IMR-90 (cell line): ENCODE measurements around the gene SHROOM3. TPM values are rescaled to one million over a fixed set of nuclear protein-coding genes. Genes with fewer than 3 reads are reported as not detected.

Experiments
- ATAC-seq: fragments of 200-7000 bp; cut with Tn5 transposase; 2 replicates; pipeline ENCODE4 v1.9.1; 2020; ENCODE audit warnings: low read depth, mild to moderate bottlenecking, moderate library complexity
- BruUV-seq: library from RNA; stranded (reverse); fragments of 400-500 nt; replicated peaks from 2 replicates; lab custom pipeline; 2021; lab: Mats Ljungman, UMichigan
- CTCF ChIA-PET: fragments of 300-600 bp; formaldehyde crosslinking; extraction: SDS; loops from one replicate; lab custom pipeline; 2021; ENCODE audit warnings: antibody characterized with exemption; lab: Yijun Ruan, JAX
- POLR2A ChIA-PET: fragments of 300-600 bp; sonication (Branson Sonifier 250); formaldehyde crosslinking; loops from one replicate; lab custom pipeline; 2022; ENCODE audit warnings: antibody characterized with exemption; ENCODE audit not compliant: unreplicated experiment; lab: Charles Lee
- DNase-seq: peaks from one replicate; pipeline ENCODE4 v3.0.0; 2013
- H2AFZ ChIP-seq: replicated peaks from 2 replicates; pipeline ENCODE3; 2013; ENCODE audit warnings: low read length, mild to moderate bottlenecking; ENCODE audit not compliant: poor library complexity
- H2AK5ac ChIP-seq: 2 replicates; pipeline ENCODE4 v1.6.1; 2013; ENCODE audit warnings: low read depth, low read length, inconsistent platforms
- H2AK9ac ChIP-seq: replicated peaks from 2 replicates; pipeline ENCODE3; 2013; ENCODE audit warnings: mild to moderate bottlenecking, low read depth, low read length, moderate library complexity; ENCODE audit not compliant: poor library complexity
- H2BK120ac ChIP-seq: 2 replicates; pipeline ENCODE4 v1.6.1; 2013; ENCODE audit warnings: low read depth, low read length, inconsistent platforms
- H2BK15ac ChIP-seq: 3 replicates; pipeline ENCODE4 v1.6.1; 2013; ENCODE audit warnings: low read depth, low read length, inconsistent platforms
- H2BK20ac ChIP-seq: 2 replicates; pipeline ENCODE4 v1.6.1; 2013; ENCODE audit warnings: low read depth, mild to moderate bottlenecking, inconsistent platforms, low read length, moderate library complexity
- H2BK5ac ChIP-seq: 2 replicates; pipeline ENCODE4 v1.6.1; 2013; ENCODE audit warnings: mild to moderate bottlenecking, low read depth, low read length, inconsistent platforms; ENCODE audit not compliant: poor library complexity, severe bottlenecking
- H3K14ac ChIP-seq: replicated peaks from 2 replicates; pipeline ENCODE4 v1.6.1; 2013; ENCODE audit warnings: low read depth, low read length, inconsistent platforms
- H3K18ac ChIP-seq: 2 replicates; pipeline ENCODE4 v1.6.1; 2013; ENCODE audit warnings: low read depth, low read length, control low read depth
- H3K23ac ChIP-seq: 2 replicates; pipeline ENCODE4 v1.6.1; 2013; ENCODE audit warnings: low read depth, low read length, inconsistent platforms
- H3K27ac ChIP-seq: 2 replicates; pipeline ENCODE4 v1.5.1; 2013; ENCODE audit warnings: mild to moderate bottlenecking, control low read depth, low read length; ENCODE audit not compliant: insufficient read depth
- H3K27me3 ChIP-seq: 2 replicates; pipeline ENCODE4 v1.6.1; 2013; ENCODE audit warnings: low read length; ENCODE audit not compliant: control insufficient read depth, insufficient read depth
- H3K36me3 ChIP-seq: 2 replicates; pipeline ENCODE4 v1.6.1; 2013; ENCODE audit warnings: low read length, mixed read lengths; ENCODE audit not compliant: control insufficient read depth, insufficient read depth
- H3K4ac ChIP-seq: 2 replicates; pipeline ENCODE4 v1.6.1; 2013; ENCODE audit warnings: low read depth, low read length, inconsistent platforms
- H3K4me1 ChIP-seq: 2 replicates; pipeline ENCODE4 v1.6.1; 2013; ENCODE audit warnings: low read length, mixed read lengths; ENCODE audit not compliant: control insufficient read depth, insufficient read depth
- H3K4me2 ChIP-seq: 2 replicates; pipeline ENCODE4 v1.6.1; 2013; ENCODE audit warnings: low read depth, mild to moderate bottlenecking, control low read depth, low read length, moderate library complexity
- H3K4me3 ChIP-seq: 2 replicates; pipeline ENCODE4 v1.5.1; 2013; ENCODE audit warnings: low read depth, mild to moderate bottlenecking, control low read depth, low read length, moderate library complexity; ENCODE audit not compliant: insufficient read depth
- H3K56ac ChIP-seq: 2 replicates; pipeline ENCODE4 v1.6.1; 2013; ENCODE audit warnings: low read length, inconsistent platforms; ENCODE audit not compliant: insufficient read depth; ENCODE audit errors: extremely low read depth
- H3K79me1 ChIP-seq, 2 experiments: 2 replicates each; pipeline ENCODE4 v1.6.1; 2013; ENCODE audit warnings: low read length in 2 of 2, inconsistent platforms in 1 of 2, low read depth in 1 of 2
- H3K9ac ChIP-seq: 2 replicates; pipeline ENCODE4 v1.6.1; 2013; ENCODE audit warnings: low read depth, low read length, control low read depth
- H3K9me1 ChIP-seq: 2 replicates; pipeline ENCODE4 v1.6.1; 2013; ENCODE audit warnings: low read length, inconsistent platforms; ENCODE audit not compliant: insufficient read depth
- H3K9me3 ChIP-seq: 2 replicates; pipeline ENCODE4 v1.6.1; 2013; ENCODE audit warnings: low read length; ENCODE audit not compliant: control insufficient read depth, insufficient read depth
- H4K20me1 ChIP-seq: 2 replicates; pipeline ENCODE4 v1.6.1; 2013; ENCODE audit warnings: low read length, inconsistent platforms; ENCODE audit not compliant: insufficient read depth
- H4K5ac ChIP-seq: 2 replicates; pipeline ENCODE4 v1.6.1; 2013; ENCODE audit warnings: mild to moderate bottlenecking, low read depth, low read length, control low read depth
- H4K8ac ChIP-seq, 2 experiments: 2 replicates each; pipeline ENCODE4 v1.6.1; 2013; ENCODE audit warnings: low read depth in 2 of 2, low read length in 2 of 2, control low read depth in 1 of 2, inconsistent platforms in 1 of 2
- H4K91ac ChIP-seq: 2 replicates; pipeline ENCODE4 v1.6.1; 2013; ENCODE audit warnings: low read depth, low read length, inconsistent platforms; ENCODE audit not compliant: insufficient read depth
- BHLHE40 ChIP-seq: fragments of 150-350 bp; IDR thresholded peaks from 2 replicates; pipeline ENCODE4 v1.6.1; 2016; ENCODE audit warnings: mild to moderate bottlenecking, low read depth, low read length
- FOS ChIP-seq: fragments of 150-350 bp; IDR thresholded peaks from 2 replicates; pipeline ENCODE4 v1.6.1; 2016; ENCODE audit warnings: low read depth, low read length
- MAZ ChIP-seq: IDR thresholded peaks from 2 replicates; pipeline ENCODE4 v1.6.1; 2012; ENCODE audit warnings: low read depth, mild to moderate bottlenecking, low read length, improper control_type of control experiment, moderate library complexity, borderline replicate concordance
- MXI1 ChIP-seq: IDR thresholded peaks from 2 replicates; pipeline ENCODE4 v1.6.1; 2012; ENCODE audit warnings: low read depth, mild to moderate bottlenecking, low read length, moderate library complexity, borderline replicate concordance
- NFE2L2 ChIP-seq: fragments of 150-350 bp; IDR thresholded peaks from 2 replicates; pipeline ENCODE4 v1.6.1; 2016; ENCODE audit warnings: low read depth, mild to moderate bottlenecking, low read length
- RAD21 ChIP-seq: IDR thresholded peaks from 2 replicates; pipeline ENCODE4 v1.6.1; 2012; ENCODE audit warnings: low read length, improper control_type of control experiment
- RCOR1 ChIP-seq: IDR thresholded peaks from 2 replicates; pipeline ENCODE4 v1.6.1; 2012; ENCODE audit warnings: mild to moderate bottlenecking, low read length, improper control_type of control experiment; ENCODE audit not compliant: insufficient replicate concordance
- RFX5 ChIP-seq: IDR thresholded peaks from 2 replicates; pipeline ENCODE4 v1.8.0; 2012; ENCODE audit warnings: low read depth, mild to moderate bottlenecking, low read length, moderate library complexity
- WGBS, 2 experiments: methylation state at CpG; one replicate each; pipeline versions ENCODE4 v1.1.5 to v1.1.7; 2013; ENCODE audit warnings: missing lambda C conversion rate in 2 of 2; ENCODE audit not compliant: insufficient read length in 1 of 2; ENCODE audit errors: extremely low coverage in 2 of 2; 5-methylcytosine and 5-hydroxymethylcytosine counted together
- dilution Hi-C: fragments of 300-500 bp; cut with HindIII; formaldehyde crosslinking; loops from one replicate; pipeline ENCODE4 v1.14.3; 2018; ENCODE audit warnings: low sequenced_read_pairs; ENCODE audit not compliant: unreplicated experiment
- in situ Hi-C: fragments of 300-500 bp; cut with MboI; formaldehyde crosslinking; loops from 3 replicates; pipeline ENCODE4 v1.14.3; 2019; ENCODE audit warnings: low sequenced_read_pairs, inconsistent platforms, mixed read lengths
- intact Hi-C: fragments of 100-400 bp; cut with micrococcal nuclease; formaldehyde crosslinking; loops from 2 replicates; pipeline ENCODE4 v1.10.0; 2022
- polyA plus RNA-seq, 3 experiments: library from polyadenylated mRNA; depleted of rRNA; stranded (reverse); fragments of >200 nt; gene quantifications; 2 replicates each; pipeline ENCODE4 v1.2.3, GENCODE V29; 2012; ENCODE audit warnings: low replicate concordance in 1 of 3
- total RNA-seq: library from RNA; depleted of rRNA; stranded (reverse); fragments of >200 nt; gene quantifications from 2 replicates; pipeline ENCODE4 v1.2.3, GENCODE V29; 2012
- TF ChIP-seq, protein P1 (sequence below): fragments of 150-350 bp; IDR thresholded peaks from 2 replicates; pipeline ENCODE4 v1.6.1; 2016; ENCODE audit warnings: low read depth, mild to moderate bottlenecking, low read length, moderate library complexity, borderline replicate concordance
- TF ChIP-seq, protein P2 (sequence below): fragments of 150-350 bp; IDR thresholded peaks from 2 replicates; pipeline ENCODE4 v1.6.1; 2017; ENCODE audit warnings: mild to moderate bottlenecking, antibody characterized with exemption, low read length, low read depth

The SHROOM3 gene
- total and polyA plus RNA-seq, 2 of the 4 experiments (the other 2 are of a cell fraction), result 10.8 to 19.5 TPM

DNA sequence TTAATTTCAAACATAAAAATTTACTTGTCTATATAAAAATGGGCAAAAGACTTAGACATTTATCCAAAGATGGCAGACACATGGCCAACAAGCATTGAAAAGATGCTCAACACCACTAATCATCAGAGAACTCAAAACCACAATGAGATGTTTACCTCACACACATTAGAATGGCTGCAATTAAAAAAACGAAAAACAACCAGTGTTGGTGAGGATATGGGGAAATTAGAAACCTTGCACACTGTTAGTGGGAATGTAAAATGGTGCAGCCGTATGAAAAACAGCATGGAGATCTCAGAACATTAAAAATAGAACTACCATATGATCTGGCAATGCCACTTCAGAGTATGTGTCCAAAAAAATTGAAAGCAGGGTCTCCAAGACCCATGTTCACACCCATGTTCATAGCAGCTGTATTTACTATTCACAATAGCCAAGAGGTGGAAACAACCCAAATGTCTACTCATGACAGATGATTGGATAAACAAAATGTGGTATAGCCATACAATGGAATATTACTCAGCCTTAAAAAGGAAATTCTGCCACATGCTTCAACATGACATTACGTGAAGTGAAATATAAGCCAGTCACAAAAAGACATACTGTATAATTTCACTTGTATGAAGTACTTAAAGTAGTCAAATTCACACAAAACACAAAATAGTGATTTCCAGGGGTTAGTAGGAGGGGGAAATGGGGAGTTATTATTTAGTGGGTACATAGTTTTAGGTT is 316.7 kb downstream of the SHROOM3 start (continued):
- TF ChIP-seq MXI1, result no peak

DNA sequence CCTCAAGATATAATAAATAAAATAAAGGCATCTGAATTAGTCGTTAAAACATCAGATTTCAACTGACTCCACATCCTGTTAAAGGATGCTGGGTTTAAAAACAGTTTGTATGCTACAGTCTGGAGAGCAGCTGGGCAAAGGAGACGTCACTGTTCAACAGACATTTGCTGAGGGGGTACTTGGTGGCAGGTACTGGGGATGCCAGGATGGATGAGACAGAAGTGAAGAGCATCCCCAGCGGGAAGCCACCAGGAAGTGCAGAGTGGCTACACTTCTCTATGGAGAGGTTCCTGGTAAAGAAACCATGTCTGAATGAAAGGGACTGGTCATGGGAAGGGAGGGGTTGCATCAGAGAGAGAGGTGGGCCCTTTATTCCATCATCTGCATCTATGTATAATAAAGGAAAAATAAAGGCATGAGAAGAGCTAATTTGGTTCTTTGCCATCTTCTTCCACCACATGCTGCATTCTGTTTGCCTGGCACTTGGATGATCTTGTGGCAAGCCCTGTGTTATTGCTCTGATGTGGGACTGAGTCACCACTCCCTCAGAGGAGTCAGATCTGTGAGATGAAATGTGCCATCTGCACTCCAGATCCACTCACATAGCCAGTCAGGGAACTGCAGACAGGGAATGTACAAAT is 318.0 kb downstream of the SHROOM3 start:
- peak; percentile 100 for DNase-seq
- Histone ChIP-seq H3K4me1 (peaks cover 34% of the 10 kb centered on the region), H3K27me3 (no peaks in the 10 kb centered on the region), H3K4me2 (peak overlapping the region; percentile 87), H3K36me3 (peaks cover 23% of the 10 kb centered on the region), H3K18ac (peak overlapping the region; percentile 98), H2BK5ac (peak overlapping the region; percentile 100), H3K14ac (peak overlapping the region; percentile 99), H3K9me3 (no peaks in the 10 kb centered on the region), H4K8ac (peak overlapping the region; percentile 40 to 97), H2AFZ (peak overlapping the region; percentile 47), H3K56ac (peak overlapping the region; percentile 96), H4K5ac (peak overlapping the region; percentile 99), H2BK120ac (peak overlapping the region; percentile 100), H4K20me1 (no peaks in the 10 kb centered on the region), H3K9ac (peak overlapping the region; percentile 76), H3K4ac (peak overlapping the region; percentile 100), H3K4me3 (0 out of 2 replicates have a peak overlapping the region, but pooled peaks have one; percentile 5), H3K9me1 (peaks cover 30% of the 10 kb centered on the region), H4K91ac (peak overlapping the region; percentile 98), H2BK20ac (peak overlapping the region; percentile 99), H2AK5ac (peak overlapping the region; percentile 86), H3K79me1 (peaks cover 40 to 71% of the 10 kb centered on the region in 2 experiments), H2BK15ac (peak overlapping the region; percentile 87), H3K27ac (peak overlapping the region; percentile 99), H2AK9ac (peak overlapping the region; percentile 59), H3K23ac (peak overlapping the region; percentile 99)
- ChIA-PET POLR2A (interaction anchor here (0.6 to 1.5 kb wide), 14 partner anchors 9 to 243 kb away, joined by 3 to 5 read pairs (median 4); no protein-coding TSS in a partner anchor), CTCF (interaction anchor here (0.8 to 1.0 kb wide), 2 partner anchors 9 to 50 kb away, joined by 3 to 4 read pairs; no protein-coding TSS in a partner anchor)
- dilution Hi-C loops, result no loop called here
- intact Hi-C loops, result loop anchor here (1.0 to 10.0 kb wide), 7 partner anchors 141 to 578 kb away; partner anchors contain the start of gene SEPTIN11
- WGBS, 2 experiments, result 0% methylated on average over 1 of the region's 3 CpGs; no CpG with 5 or more reads in 1 of the 2 experiments
- ATAC-seq, result peak; percentile 78
- BruUV-seq, result no TSS peak
- in situ Hi-C loops, result loop anchor here (25.0 kb wide), 1 partner anchor 409 kb away; the partner anchor contains the start of gene CCNG2
- TF ChIP-seq RFX5 (no peak), RCOR1 (no peak), MXI1 (peak; percentile 59; the same call in 1 of the 2 replicates), RAD21 (peak; percentile 31; the same call in 1 of the 2 replicates), MAZ (peak; percentile 7; the same call in 1 of the 2 replicates), NFE2L2 (peak; percentile 29; the same call in 1 of the 2 replicates), FOS (peak; percentile 99), BHLHE40 (peak; percentile 74)
- TF ChIP-seq, protein P1, sequence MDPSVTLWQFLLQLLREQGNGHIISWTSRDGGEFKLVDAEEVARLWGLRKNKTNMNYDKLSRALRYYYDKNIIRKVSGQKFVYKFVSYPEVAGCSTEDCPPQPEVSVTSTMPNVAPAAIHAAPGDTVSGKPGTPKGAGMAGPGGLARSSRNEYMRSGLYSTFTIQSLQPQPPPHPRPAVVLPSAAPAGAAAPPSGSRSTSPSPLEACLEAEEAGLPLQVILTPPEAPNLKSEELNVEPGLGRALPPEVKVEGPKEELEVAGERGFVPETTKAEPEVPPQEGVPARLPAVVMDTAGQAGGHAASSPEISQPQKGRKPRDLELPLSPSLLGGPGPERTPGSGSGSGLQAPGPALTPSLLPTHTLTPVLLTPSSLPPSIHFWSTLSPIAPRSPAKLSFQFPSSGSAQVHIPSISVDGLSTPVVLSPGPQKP, result no peak
- TF ChIP-seq, protein P2, sequence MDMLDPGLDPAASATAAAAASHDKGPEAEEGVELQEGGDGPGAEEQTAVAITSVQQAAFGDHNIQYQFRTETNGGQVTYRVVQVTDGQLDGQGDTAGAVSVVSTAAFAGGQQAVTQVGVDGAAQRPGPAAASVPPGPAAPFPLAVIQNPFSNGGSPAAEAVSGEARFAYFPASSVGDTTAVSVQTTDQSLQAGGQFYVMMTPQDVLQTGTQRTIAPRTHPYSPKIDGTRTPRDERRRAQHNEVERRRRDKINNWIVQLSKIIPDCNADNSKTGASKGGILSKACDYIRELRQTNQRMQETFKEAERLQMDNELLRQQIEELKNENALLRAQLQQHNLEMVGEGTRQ, result peak; percentile 31; the same call in 1 of the 2 replicates
